T-helper 17 cell (primary cell): Measurements from ENCODE around the gene POLDIP3. TPM values are rescaled to one million over a fixed set of nuclear protein-coding genes. Genes with fewer than 3 reads are reported as not detected.

Experiments used
- ATAC-seq: fragments of 150-1000 bp; cut with Tn5 transposase; 2 replicates; pipeline ENCODE4 v1.10.0; 2021; ENCODE audit warnings: mild to moderate bottlenecking, moderate library complexity
- DNase-seq, 3 donors: peaks; one replicate each; pipeline versions ENCODE4 v3.0.0 to v3.0.0-alpha.2; 2020 to 2021
- H3K9me3 ChIP-seq: one replicate; pipeline ENCODE4 v1.7.0; 2013; ENCODE audit warnings: low read length, mild to moderate bottlenecking; ENCODE audit not compliant: control insufficient read depth, poor library complexity, severe bottlenecking
- H3K27ac Mint-ChIP-seq: one replicate; pipeline ENCODE4 v1.8.0; 2022; ENCODE audit warnings: mild to moderate bottlenecking, moderate library complexity, mixed read lengths
- H3K27me3 Mint-ChIP-seq: one replicate; pipeline ENCODE4 v1.8.0; 2022; ENCODE audit warnings: mixed read lengths
- H3K36me3 Mint-ChIP-seq: one replicate; pipeline ENCODE4 v1.8.0; 2022; ENCODE audit warnings: low read depth, mixed read lengths
- H3K4me1 Mint-ChIP-seq: one replicate; pipeline ENCODE4 v1.8.0; 2022; ENCODE audit warnings: mild to moderate bottlenecking, mixed read lengths
- H3K4me3 Mint-ChIP-seq: one replicate; pipeline ENCODE4 v1.8.0; 2022; ENCODE audit warnings: mild to moderate bottlenecking, moderate library complexity, mixed read lengths
- total RNA-seq, 4 donors: library from RNA in 2 of 4; stranded (reverse) in 2 of 4; gene quantifications; one replicate each; pipeline ENCODE4 v1.2.3 and lab custom pipeline; 2022 to 2026

The POLDIP3 gene
- total RNA-seq, 2 donors from 2014 or later = 70.3 to 71.2 TPM

DNA sequence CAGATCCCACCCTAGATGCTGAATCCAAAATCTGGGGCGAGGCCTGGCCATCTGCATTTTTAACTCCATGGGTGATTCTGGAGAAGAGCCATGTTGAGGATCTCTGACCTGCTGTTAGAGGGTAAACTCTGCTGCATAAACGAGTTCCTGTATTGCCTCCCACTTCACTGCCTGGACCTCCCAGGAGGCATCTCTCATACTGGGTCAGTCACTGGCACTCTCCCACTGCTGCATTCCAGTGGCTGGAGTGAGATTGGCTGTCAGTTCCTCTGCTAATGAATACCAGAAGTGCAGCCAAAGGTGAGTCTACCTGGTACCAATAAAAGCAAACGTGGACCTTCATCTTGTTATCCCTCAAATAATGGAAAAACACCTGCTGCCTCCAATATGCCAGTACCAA, 10.3 kb downstream of the POLDIP3 start:
- peaks cover 25% of the 10 kb centered on the region for H3K4me1 Mint-ChIP-seq
- H3K9me3 ChIP-seq = no peaks in the 10 kb centered on the region
- H3K4me3 Mint-ChIP-seq = no peak overlapping the region
- H3K27ac Mint-ChIP-seq = peak overlapping the region; percentile 53
- ATAC-seq = no peak
- DNase-seq = no peak
- no peaks in the 10 kb centered on the region for H3K27me3 Mint-ChIP-seq
- H3K36me3 Mint-ChIP-seq = no peaks in the 10 kb centered on the region

DNA sequence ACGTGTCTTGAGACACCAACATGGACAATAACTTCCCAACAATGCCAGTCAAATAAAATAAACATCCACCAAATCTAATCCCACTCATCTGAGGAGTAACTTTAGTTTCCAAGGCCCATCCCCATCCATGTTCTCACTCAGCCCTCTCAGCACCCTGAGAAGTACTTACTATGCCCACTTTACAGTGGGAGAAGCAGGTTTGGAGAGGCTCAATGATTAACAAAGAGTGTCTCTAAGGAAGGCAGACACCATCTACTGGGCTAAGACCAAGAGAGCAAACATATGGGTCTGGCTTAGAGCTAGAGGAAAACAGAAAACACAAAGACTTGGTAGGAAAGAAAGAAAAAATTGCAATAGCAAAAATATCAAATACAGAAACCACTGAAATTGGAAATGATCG, 11.3 kb downstream of the POLDIP3 start:
- Mint-ChIP-seq H3K4me3 (peak overlapping the region; percentile 36), H3K27ac (peak overlapping the region; percentile 62), H3K4me1 (peaks cover 25% of the 10 kb centered on the region), H3K36me3 (no peaks in the 10 kb centered on the region), H3K27me3 (no peaks in the 10 kb centered on the region)
- H3K9me3 ChIP-seq = no peaks in the 10 kb centered on the region
- ATAC-seq = no peak
- DNase-seq = no peak

DNA sequence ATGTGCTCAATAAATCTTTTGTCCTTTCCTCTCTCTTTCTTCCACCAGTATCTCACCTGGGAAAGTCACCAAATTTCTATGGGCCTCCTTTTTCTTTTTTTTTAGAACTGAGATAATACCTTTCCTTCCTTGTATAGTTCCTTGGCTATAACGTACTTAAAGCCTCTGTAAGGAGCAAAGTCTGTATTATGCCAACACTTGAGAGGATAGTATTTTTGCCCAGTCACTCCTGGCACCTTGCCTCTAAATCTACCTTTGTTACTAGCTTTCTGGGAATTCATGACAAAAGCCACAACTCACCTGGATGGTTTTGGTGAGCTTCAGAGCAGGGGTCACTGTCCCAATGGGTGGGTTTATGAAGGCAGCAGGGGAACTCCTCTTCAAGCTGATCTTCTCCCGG, 12.2 kb downstream of the POLDIP3 start:
- ATAC-seq (no peak), DNase-seq (no peak)
- Mint-ChIP-seq H3K36me3 (no peaks in the 10 kb centered on the region), H3K4me3 (no peak overlapping the region), H3K27ac (no peak overlapping the region), H3K27me3 (no peaks in the 10 kb centered on the region), H3K4me1 (peaks cover 25% of the 10 kb centered on the region)
- no peaks in the 10 kb centered on the region for H3K9me3 ChIP-seq

DNA sequence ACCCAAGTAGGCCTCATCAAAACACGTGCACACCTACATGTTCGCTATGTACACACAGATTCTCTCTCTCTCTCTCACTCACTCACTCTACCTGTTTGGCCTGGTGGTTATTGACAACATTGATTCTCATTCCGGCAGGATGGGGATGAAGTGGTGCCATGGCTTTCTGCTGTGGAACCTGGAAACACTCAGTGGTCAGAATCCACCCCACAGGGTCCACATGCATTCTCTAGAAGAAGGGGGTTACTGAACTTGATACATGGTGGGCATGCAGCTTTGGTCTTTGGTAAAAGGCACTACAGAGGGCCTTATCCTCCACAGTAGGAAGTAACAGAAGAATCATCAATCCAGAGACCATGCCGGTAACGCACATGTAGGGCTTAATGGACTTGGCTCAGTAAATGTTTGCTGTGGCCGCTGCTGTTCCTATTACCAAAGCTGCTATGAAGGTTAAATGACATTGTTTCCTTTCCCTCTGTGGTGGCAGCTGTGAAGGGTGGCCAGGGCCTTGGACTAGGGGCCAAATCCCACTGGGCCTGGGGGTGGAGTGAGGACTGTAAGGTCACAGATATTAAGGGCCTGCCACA, 12.7 kb downstream of the POLDIP3 start:
- no peak for DNase-seq
- no peaks in the 10 kb centered on the region for H3K36me3 Mint-ChIP-seq
- no peaks in the 10 kb centered on the region for H3K9me3 ChIP-seq
- H3K27ac Mint-ChIP-seq = no peak overlapping the region
- ATAC-seq = no peak
- H3K4me3 Mint-ChIP-seq = no peak overlapping the region
- H3K27me3 Mint-ChIP-seq = no peaks in the 10 kb centered on the region
- peaks cover 25% of the 10 kb centered on the region for H3K4me1 Mint-ChIP-seq

- H3K9me3 ChIP-seq = no peaks in the 10 kb centered on the region
- DNase-seq = no peak
- H3K36me3 Mint-ChIP-seq = peaks cover 2% of the 10 kb centered on the region
- H3K27ac Mint-ChIP-seq = no peak overlapping the region
- peaks cover 5% of the 10 kb centered on the region for H3K4me1 Mint-ChIP-seq
- no peak for ATAC-seq
- no peaks in the 10 kb centered on the region for H3K27me3 Mint-ChIP-seq
- H3K4me3 Mint-ChIP-seq = no peak overlapping the region
Measured at GRCh38 chr22:42596863-42597530, 17.7 kb downstream of the POLDIP3 start.

- ATAC-seq = no peak
- peaks cover 2% of the 10 kb centered on the region for H3K36me3 Mint-ChIP-seq
- H3K27me3 Mint-ChIP-seq = no peaks in the 10 kb centered on the region
Measured at GRCh38 chr22:42596336-42596735, 18.3 kb downstream of the POLDIP3 start.

DNA sequence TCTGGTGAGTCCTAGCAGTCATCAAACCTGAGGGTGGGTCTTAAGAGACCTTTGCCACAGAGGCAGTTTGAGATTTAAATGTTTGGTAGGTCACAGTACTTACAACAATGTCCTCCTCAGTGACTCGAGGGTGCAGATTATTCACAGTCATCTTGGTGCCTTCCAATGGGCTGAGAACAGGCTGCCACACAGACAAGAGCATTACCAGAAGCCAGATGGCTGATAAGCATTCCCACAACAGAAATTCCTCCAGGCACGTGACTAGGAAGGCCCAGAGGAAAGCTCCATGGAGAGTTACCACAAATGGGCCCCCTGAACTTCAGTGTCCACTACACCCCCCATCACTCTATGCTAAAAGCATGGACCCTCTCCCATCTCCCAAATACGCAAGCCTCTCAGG, 19.2 kb downstream of the POLDIP3 start:
- Mint-ChIP-seq H3K27me3 (no peaks in the 10 kb centered on the region), H3K36me3 (peaks cover 2% of the 10 kb centered on the region), H3K4me1 (peaks cover 2% of the 10 kb centered on the region), H3K4me3 (no peak overlapping the region), H3K27ac (no peak overlapping the region)
- no peaks in the 10 kb centered on the region for H3K9me3 ChIP-seq
- DNase-seq (no peak), ATAC-seq (no peak)

More at GRCh38 chr22:42596336-42596735, 18.3 kb downstream of the POLDIP3 start:
- DNase-seq = no peak
- Mint-ChIP-seq H3K4me1 (peaks cover 2% of the 10 kb centered on the region), H3K27ac (no peak overlapping the region), H3K4me3 (no peak overlapping the region)
- no peaks in the 10 kb centered on the region for H3K9me3 ChIP-seq

- H3K4me1 Mint-ChIP-seq = no peaks in the 10 kb centered on the region
- H3K27me3 Mint-ChIP-seq = no peaks in the 10 kb centered on the region
- no peak for DNase-seq
- no peak overlapping the region for H3K4me3 Mint-ChIP-seq
- no peaks in the 10 kb centered on the region for H3K9me3 ChIP-seq
- H3K36me3 Mint-ChIP-seq = peaks cover 5% of the 10 kb centered on the region
- no peak overlapping the region for H3K27ac Mint-ChIP-seq
- ATAC-seq = no peak
Measured at GRCh38 chr22:42591987-42592386, 22.7 kb downstream of the POLDIP3 start.

DNA sequence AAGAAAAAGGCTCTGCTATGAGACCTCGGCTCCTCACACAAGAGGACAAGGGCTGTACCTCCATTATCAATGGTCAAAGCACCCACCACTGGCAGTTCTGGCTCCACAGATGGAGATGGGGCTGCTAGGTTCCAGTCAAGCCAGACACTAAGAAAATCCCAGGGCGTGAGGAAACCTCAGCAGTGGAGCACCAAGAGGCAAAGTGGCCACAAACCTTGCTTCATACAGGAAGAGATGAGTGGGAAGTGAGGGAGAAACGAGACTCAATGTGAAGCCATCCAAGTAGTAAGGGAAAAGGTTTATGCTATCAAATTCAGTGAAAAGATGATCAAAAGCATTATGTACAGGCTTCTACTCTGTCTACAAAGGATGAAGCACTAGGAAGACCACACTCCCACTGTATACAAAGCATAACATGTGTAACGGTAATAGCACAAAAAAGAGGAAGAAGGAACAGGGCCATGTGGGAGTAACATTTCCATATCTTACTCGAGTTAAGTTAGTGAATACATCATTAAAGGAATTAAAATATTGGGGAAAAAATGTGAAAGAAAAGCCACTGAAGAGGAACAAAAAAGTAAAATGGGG, 27.0 kb downstream of the POLDIP3 start:
- Mint-ChIP-seq H3K4me1 (no peaks in the 10 kb centered on the region), H3K27ac (no peak overlapping the region), H3K4me3 (peak overlapping the region; percentile 47), H3K36me3 (peaks cover 8% of the 10 kb centered on the region), H3K27me3 (no peaks in the 10 kb centered on the region)
- no peak for ATAC-seq
- no peak for DNase-seq
- H3K9me3 ChIP-seq = no peaks in the 10 kb centered on the region

DNA sequence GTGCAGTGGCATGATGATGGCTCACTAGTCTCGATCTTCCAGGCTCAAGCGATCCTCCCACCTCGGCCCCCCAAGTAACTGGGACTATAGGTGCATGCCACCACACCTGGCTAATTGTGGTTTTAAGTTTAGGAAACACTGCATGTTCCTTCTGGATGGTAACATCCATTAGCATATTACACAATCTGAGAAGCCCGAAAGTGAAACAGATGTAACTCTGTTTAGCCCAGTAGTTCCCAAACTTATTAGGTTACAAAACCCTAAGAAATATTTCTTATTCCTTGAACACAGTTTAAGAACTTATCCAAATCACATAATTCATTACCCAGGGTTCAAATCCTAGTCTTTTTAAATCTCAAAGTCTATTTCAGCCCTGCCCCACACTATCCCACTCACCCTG, 28.3 kb downstream of the POLDIP3 start:
- DNase-seq (no peak), ATAC-seq (no peak)
- Mint-ChIP-seq H3K36me3 (peaks cover 8% of the 10 kb centered on the region), H3K4me1 (peaks cover 4% of the 10 kb centered on the region), H3K27me3 (no peaks in the 10 kb centered on the region), H3K4me3 (no peak overlapping the region), H3K27ac (peak overlapping the region; percentile 11)
- no peaks in the 10 kb centered on the region for H3K9me3 ChIP-seq

DNA sequence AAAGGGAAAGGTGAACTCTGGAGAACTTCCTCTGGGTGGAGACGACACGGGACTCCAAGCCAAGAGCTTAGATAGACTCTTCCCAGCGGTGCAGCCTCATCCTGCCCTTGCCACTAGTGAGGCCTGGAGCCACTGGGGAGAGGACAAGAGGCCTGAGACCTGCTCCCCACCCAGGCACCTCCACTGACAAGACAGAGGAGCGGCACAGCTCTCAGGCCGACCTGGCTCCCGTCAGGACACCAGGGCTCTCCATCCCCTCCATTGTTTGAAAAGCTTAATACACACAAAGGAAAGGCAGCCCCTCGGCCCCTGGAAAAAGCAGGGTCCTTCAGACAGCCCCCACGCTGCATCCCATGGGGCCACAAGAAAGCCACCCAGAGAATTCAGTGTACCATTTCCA, 29.6 kb downstream of the POLDIP3 start:
- Mint-ChIP-seq H3K27ac (peak overlapping the region; percentile 21), H3K4me1 (peaks cover 9% of the 10 kb centered on the region), H3K36me3 (peaks cover 8% of the 10 kb centered on the region), H3K27me3 (no peaks in the 10 kb centered on the region), H3K4me3 (no peak overlapping the region)
- no peak for ATAC-seq
- DNase-seq = no peak
- no peaks in the 10 kb centered on the region for H3K9me3 ChIP-seq

DNA sequence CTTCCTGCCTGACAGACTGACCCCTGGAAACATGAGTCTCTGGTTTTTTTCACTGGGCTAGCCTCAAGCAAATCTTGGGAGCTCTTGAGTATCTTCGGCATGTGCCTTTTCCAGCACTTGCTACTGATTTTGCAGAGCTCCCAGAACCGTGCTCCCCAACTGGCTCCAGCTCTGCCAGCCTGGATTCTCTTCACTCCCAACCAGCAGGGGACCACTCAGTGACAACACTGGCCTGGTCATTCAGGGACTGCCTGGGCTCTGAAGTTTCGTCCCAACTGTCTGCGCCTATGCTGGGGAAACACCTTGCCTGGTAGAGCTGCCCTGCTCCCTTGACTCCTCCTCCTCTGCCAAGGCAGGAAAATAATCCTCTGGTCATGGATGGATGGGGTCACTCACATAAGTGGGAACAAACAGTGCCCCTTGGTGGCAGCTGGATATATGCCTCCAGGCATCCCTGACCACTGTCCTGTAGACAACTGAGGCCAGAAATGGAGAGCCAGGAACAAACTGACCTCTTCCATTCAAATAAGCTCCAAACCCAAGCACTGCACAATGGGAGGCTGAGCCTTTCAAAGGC, 30.2 kb downstream of the POLDIP3 start:
- no peak for ATAC-seq
- Mint-ChIP-seq H3K4me3 (no peak overlapping the region), H3K27me3 (no peaks in the 10 kb centered on the region)

DNA sequence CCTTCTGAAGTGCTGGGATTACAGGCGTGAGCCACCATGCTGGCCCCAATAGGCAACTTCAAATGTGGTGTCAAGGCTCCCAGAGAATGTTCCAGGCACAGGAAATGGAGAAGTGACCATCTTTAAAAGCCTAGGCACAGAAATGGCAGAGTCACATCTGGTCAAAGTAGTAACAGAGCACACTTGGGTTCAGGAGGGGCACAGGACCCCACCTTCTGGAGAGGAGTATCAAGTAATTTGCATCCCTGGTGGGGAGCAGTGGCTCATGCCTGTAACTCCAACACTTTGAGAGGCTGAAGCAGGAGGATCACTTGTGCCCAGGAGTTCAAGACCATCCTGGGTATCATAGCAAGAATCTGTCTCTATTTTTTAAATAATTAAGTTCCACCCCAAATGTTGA, 31.7 kb downstream of the POLDIP3 start:
- Mint-ChIP-seq H3K36me3 (peaks cover 5% of the 10 kb centered on the region), H3K27me3 (no peaks in the 10 kb centered on the region), H3K4me1 (peaks cover 9% of the 10 kb centered on the region), H3K4me3 (peak overlapping the region; percentile 96), H3K27ac (peak overlapping the region; percentile 82)
- no peaks in the 10 kb centered on the region for H3K9me3 ChIP-seq
- DNase-seq = no peak
- ATAC-seq = no peak

More for the DNA sequence above, 30.2 kb downstream of the POLDIP3 start:
- peak overlapping the region; percentile 21 for H3K27ac Mint-ChIP-seq
- H3K4me1 Mint-ChIP-seq = peaks cover 9% of the 10 kb centered on the region
- H3K36me3 Mint-ChIP-seq = peaks cover 5% of the 10 kb centered on the region
- no peaks in the 10 kb centered on the region for H3K9me3 ChIP-seq
- DNase-seq = no peak
